Measurements from ENCODE around the gene BAG1. TPM values are rescaled to one million over a fixed set of nuclear protein-coding genes. Genes with fewer than 3 reads are reported as not detected.

Gene BAG1
- total and polyA plus RNA-seq, 2 of the 13 experiments (the other 11 are each of a cell fraction or from before 2014, with no cell fraction given), result 23.1 to 59.5 TPM

DNA sequence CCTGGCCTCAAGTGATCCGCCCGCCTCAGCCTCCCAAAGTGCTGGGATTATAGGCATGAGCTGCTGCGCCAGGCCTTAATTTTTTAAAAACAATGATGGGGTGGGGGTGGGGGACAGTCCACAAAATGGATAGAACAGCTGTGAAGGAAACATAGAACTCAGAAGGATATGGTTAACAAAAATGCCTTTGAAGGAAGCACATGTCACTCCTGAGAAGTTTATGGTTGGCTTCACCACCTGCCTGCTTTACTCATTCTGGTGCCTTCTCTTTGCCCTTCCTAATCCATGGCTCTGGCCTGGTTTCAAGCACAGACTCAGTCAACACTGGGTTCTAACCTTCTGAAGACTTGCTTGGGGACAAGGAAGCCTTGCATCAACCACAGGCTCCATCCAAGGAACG is 10.3 kb downstream of the BAG1 start:
- H3K9ac ChIP-seq (ENCODE audit: insufficient read depth, low read depth, low read length), result no peak overlapping the region
- DNase-seq (ENCODE audit: low spot score), result no peak
- in situ Hi-C loops (cut with HindIII; ENCODE audit: extremely low pct_ligation_motif_present, low pct_unique_long_range_greater_than_20kb) (no loop called here), intact Hi-C loops (cut with micrococcal nuclease; ENCODE audit: unreplicated experiment) (no loop called here)
- ChIA-PET CTCF (ENCODE audit: low intra/inter-chr PET ratio, low total read pairs) (no interaction called here), POLR2A (interaction anchor here (1.1 kb wide), 1 partner anchor 10 kb away, joined by 3 read pairs; no protein-coding TSS in a partner anchor)
- no peak for FAIRE-seq
- no TSS peak for BruUV-seq (replicated peaks)
- H3K79me2 ChIP-seq (ENCODE audit: insufficient read depth, low read length), result no peaks in the 10 kb centered on the region
- H3K4me2 ChIP-seq (ENCODE audit: low read depth, low read length), result no peak overlapping the region
- H4K20me1 ChIP-seq (ENCODE audit: insufficient read depth, low read length), result no peaks in the 10 kb centered on the region; the same call in 1 of the 2 replicates
- H3K9me3 ChIP-seq (ENCODE audit: low read length), result no peaks in the 10 kb centered on the region
- H3K27ac ChIP-seq (ENCODE audit: extremely low read length, insufficient read depth, low read length), result no peak overlapping the region
- peaks cover 28 to 67% of the 10 kb centered on the region in 2 experiments for H3K36me3 ChIP-seq (replicated peaks in 1 of 2; ENCODE audit: control insufficient read depth in 1 of 2, insufficient read depth in 2 of 2, low read length in 2 of 2)
- no peak overlapping the region for H2AFZ ChIP-seq (ENCODE audit: low read length)
- no peaks in the 10 kb centered on the region for H3K27me3 ChIP-seq (ENCODE audit: control insufficient read depth in 1 of 2, insufficient read depth in 2 of 2, low read length in 2 of 2)
- no peak for ATAC-seq
- no peaks in the 10 kb centered on the region for H3K4me1 ChIP-seq (ENCODE audit: insufficient read depth, low read length)
- 94% methylated on average over 4 of the region's 4 CpGs for WGBS (ENCODE audit: low lambda C conversion rate)
- TF ChIP-seq ZKSCAN8 (CRISPR knock-in tag; IDR thresholded peaks at IDR 0.05; ENCODE audit: borderline replicate concordance) (no peak), FOXK1 (CRISPR knock-in tag; IDR thresholded peaks at IDR 0.05; ENCODE audit: borderline replicate concordance, low read depth) (no peak), RBAK (CRISPR knock-in tag; IDR thresholded peaks at IDR 0.05) (no peak), ZBTB7B (CRISPR knock-in tag; IDR thresholded peaks at IDR 0.05) (no peak), ZNF354B (CRISPR knock-in tag; IDR thresholded peaks at IDR 0.05) (no peak), RXRA (CRISPR knock-in tag; IDR thresholded peaks at IDR 0.05) (no peak), WIZ (CRISPR knock-in tag; IDR thresholded peaks at IDR 0.05) (no peak), ZNF615 (CRISPR knock-in tag; IDR thresholded peaks at IDR 0.05; ENCODE audit: borderline replicate concordance) (no peak), ZNF331 (CRISPR knock-in tag; IDR thresholded peaks at IDR 0.05) (no peak), FOSL2 (CRISPR knock-in tag; IDR thresholded peaks at IDR 0.05) (no peak), MAFK (conservative IDR thresholded peaks at IDR 0.05 in 1 of 2, IDR thresholded peaks at IDR 0.05 in 1 of 2; ENCODE audit: low read length in 2 of 2) (no peak)
- TF ChIP-seq, protein P1, sequence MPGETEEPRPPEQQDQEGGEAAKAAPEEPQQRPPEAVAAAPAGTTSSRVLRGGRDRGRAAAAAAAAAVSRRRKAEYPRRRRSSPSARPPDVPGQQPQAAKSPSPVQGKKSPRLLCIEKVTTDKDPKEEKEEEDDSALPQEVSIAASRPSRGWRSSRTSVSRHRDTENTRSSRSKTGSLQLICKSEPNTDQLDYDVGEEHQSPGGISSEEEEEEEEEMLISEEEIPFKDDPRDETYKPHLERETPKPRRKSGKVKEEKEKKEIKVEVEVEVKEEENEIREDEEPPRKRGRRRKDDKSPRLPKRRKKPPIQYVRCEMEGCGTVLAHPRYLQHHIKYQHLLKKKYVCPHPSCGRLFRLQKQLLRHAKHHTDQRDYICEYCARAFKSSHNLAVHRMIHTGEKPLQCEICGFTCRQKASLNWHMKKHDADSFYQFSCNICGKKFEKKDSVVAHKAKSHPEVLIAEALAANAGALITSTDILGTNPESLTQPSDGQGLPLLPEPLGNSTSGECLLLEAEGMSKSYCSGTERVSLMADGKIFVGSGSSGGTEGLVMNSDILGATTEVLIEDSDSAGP (CRISPR knock-in tag; IDR thresholded peaks at IDR 0.05; ENCODE audit: borderline replicate concordance), result no peak
- TF ChIP-seq, protein P2, sequence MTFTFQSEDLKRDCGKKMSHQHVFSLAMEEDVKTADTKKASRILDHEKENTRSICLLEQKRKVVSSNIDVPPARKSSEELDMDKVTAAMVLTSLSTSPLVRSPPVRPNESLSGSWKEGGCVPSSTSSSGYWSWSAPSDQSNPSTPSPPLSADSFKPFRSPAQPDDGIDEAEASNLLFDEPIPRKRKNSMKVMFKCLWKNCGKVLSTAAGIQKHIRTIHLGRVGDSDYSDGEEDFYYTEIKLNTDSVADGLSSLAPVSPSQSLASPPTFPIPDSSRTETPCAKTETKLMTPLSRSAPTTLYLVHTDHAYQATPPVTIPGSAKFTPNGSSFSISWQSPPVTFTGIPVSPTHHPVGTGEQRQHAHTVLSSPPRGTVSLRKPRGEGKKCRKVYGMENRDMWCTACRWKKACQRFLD (CRISPR knock-in tag; IDR thresholded peaks at IDR 0.05; ENCODE audit: borderline replicate concordance), result no peak
- TF ChIP-seq, protein P3, sequence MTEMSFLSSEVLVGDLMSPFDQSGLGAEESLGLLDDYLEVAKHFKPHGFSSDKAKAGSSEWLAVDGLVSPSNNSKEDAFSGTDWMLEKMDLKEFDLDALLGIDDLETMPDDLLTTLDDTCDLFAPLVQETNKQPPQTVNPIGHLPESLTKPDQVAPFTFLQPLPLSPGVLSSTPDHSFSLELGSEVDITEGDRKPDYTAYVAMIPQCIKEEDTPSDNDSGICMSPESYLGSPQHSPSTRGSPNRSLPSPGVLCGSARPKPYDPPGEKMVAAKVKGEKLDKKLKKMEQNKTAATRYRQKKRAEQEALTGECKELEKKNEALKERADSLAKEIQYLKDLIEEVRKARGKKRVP (CRISPR knock-in tag; IDR thresholded peaks at IDR 0.05), result no peak
- TF ChIP-seq, protein P4, sequence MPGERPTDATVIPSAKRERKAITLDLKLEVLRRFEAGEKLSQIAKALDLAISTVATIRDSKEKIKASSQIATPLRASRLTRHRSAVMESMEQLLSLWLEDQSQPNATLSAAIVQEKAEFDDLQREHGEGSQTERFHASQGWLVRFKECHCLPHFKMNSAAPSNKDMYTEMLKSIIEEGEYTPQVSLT (CRISPR knock-in tag; IDR thresholded peaks at IDR 0.05; ENCODE audit: borderline replicate concordance, low read depth), result no peak
- H3K4me3 ChIP-seq (replicated peaks in 1 of 3; ENCODE audit: insufficient read depth in 1 of 3, low read depth in 2 of 3, low read length in 3 of 3), result no peak overlapping the region

Measured in HepG2 (cell line).